Lower lobe of right lung (tissue), 2 donors: ENCODE results near the gene TSC2. TPM values are rescaled to one million over a fixed set of nuclear protein-coding genes. Genes with fewer than 3 reads are reported as not detected.

Experiments
- ATAC-seq, 2 donors: fragments of 200-7000 bp; cut with Tn5 transposase; one replicate each; pipeline ENCODE4 v1.9.1; 2020 to 2022; ENCODE audit warnings: mild to moderate bottlenecking in 2 of 2, moderate library complexity in 2 of 2
- DNase-seq: peaks from one replicate; pipeline ENCODE4 v3.0.0-alpha.2; 2020
- H3K27ac ChIP-seq: fragments of 200-600 bp; one replicate; pipeline ENCODE4 v1.8.0; 2022
- H3K27me3 ChIP-seq: fragments of 200-600 bp; one replicate; pipeline ENCODE4 v1.8.0; 2022; ENCODE audit warnings: low read depth
- H3K36me3 ChIP-seq: fragments of 200-600 bp; one replicate; pipeline ENCODE4 v1.8.0; 2022; ENCODE audit warnings: mild to moderate bottlenecking
- H3K4me1 ChIP-seq: fragments of 200-600 bp; one replicate; pipeline ENCODE4 v1.8.0; 2022
- H3K4me3 ChIP-seq: fragments of 200-600 bp; one replicate; pipeline ENCODE4 v1.8.0; 2022; ENCODE audit warnings: mild to moderate bottlenecking
- H3K9me3 ChIP-seq: fragments of 200-600 bp; one replicate; pipeline ENCODE4 v1.8.0; 2022
- intact Hi-C: fragments of 100-400 bp; cut with DNase I; formaldehyde crosslinking; loops from one replicate; pipeline ENCODE4 v1.11.0; 2022
- total RNA-seq: library from RNA; stranded (reverse); fragmentation: NEBNext Ultra II Directional; extraction: Animal tissue kit (Norgen Biotek cat#: 25700); gene quantifications from one replicate; pipeline ENCODE4 v1.2.1, GENCODE V29; 2021
- TF ChIP-seq, protein P1 (sequence below): fragments of 200-600 bp; IDR thresholded peaks from one replicate; pipeline ENCODE4 v1.8.0; 2022; ENCODE audit warnings: antibody characterized with exemption, mild to moderate bottlenecking
- donor health status: DM: no; HTN: yes; CAD: no; lungs with severe emphysema.

The TSC2 gene
- total RNA-seq, 1 donor from 2014 or later = 123 TPM

DNA sequence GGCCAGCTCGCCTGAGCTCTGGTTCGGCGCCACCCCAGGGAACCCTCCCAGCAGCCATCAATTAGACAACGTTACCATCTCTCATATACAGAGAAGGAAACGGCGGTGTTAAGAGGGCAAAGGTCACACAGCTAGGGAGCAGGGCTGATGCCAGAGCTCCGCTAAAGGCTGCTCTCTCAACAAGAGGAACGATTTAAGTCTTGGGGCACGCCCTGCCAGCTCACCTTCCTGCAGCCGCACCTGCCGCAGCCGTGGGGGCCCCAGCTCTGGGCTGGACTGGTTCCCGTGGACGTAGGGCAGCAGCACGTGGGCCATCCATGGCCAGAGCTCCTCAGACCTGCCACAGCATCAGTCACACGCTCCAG is 44.5 kb downstream of the TSC2 start:
- H3K36me3 ChIP-seq = peaks cover 95% of the 10 kb centered on the region
- ATAC-seq (no peak), DNase-seq (no peak)
- peaks cover 6% of the 10 kb centered on the region for H3K4me1 ChIP-seq
- no peaks in the 10 kb centered on the region for H3K27me3 ChIP-seq
- intact Hi-C loops = no loop called here
- TF ChIP-seq, protein P1, sequence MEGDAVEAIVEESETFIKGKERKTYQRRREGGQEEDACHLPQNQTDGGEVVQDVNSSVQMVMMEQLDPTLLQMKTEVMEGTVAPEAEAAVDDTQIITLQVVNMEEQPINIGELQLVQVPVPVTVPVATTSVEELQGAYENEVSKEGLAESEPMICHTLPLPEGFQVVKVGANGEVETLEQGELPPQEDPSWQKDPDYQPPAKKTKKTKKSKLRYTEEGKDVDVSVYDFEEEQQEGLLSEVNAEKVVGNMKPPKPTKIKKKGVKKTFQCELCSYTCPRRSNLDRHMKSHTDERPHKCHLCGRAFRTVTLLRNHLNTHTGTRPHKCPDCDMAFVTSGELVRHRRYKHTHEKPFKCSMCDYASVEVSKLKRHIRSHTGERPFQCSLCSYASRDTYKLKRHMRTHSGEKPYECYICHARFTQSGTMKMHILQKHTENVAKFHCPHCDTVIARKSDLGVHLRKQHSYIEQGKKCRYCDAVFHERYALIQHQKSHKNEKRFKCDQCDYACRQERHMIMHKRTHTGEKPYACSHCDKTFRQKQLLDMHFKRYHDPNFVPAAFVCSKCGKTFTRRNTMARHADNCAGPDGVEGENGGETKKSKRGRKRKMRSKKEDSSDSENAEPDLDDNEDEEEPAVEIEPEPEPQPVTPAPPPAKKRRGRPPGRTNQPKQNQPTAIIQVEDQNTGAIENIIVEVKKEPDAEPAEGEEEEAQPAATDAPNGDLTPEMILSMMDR = no peak
- no peak overlapping the region for H3K27ac ChIP-seq
- H3K4me3 ChIP-seq = no peak overlapping the region
- no peaks in the 10 kb centered on the region for H3K9me3 ChIP-seq

DNA sequence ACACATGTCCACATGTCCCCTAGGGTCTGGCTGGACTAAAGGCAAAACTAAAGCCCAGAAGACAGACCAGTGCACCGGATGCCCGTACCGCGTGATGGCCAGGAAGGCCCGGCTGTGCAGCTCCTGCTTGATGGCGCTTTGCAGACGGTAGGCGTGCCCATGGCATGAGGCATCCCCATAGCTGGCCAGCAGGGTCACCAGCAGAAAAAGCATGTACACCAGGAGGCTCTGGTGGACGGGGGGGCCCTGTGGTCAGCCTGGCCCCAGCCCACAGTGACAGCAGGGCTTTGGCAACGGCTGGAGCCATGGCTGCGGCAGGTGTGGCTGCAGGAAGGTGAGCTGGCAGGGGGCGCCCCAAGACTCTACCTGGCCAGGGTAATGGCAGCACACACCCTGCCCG is 45.1 kb downstream of the TSC2 start:
- H3K27ac ChIP-seq = no peak overlapping the region
- H3K4me3 ChIP-seq = no peak overlapping the region
- H3K9me3 ChIP-seq = no peaks in the 10 kb centered on the region
- intact Hi-C loops = no loop called here
- ATAC-seq (no peak), DNase-seq (no peak)
- peaks cover 94% of the 10 kb centered on the region for H3K36me3 ChIP-seq
- TF ChIP-seq, protein P1 = no peak
- H3K4me1 ChIP-seq = peaks cover 6% of the 10 kb centered on the region
- H3K27me3 ChIP-seq = no peaks in the 10 kb centered on the region

DNA sequence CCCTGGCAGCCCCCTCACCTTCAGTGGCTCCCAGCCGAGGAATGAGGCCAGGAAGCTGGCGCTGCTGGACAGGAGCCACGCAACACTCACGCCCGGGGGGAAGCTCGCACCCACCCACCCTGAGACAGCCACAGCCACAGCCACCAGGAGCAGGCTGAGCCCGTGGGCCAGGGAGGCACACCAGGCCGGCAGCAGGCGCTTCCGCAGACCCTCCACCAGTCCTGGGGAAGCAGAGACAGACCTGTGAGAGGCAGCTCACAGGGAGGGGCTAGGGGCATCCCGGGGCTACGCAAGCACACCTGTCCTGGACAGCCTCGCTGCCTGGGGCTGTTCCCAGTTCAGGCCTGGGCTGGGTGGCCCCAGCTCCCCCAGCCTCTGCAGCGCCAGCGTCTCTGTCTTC is 46.0 kb downstream of the TSC2 start:
- TF ChIP-seq, protein P1 = no peak
- ATAC-seq (no peak), DNase-seq (no peak)
- Histone ChIP-seq H3K36me3 (peaks cover 85% of the 10 kb centered on the region), H3K4me1 (peaks cover 6% of the 10 kb centered on the region), H3K4me3 (no peak overlapping the region), H3K9me3 (no peaks in the 10 kb centered on the region), H3K27ac (no peak overlapping the region), H3K27me3 (no peaks in the 10 kb centered on the region)
- intact Hi-C loops = no loop called here

DNA sequence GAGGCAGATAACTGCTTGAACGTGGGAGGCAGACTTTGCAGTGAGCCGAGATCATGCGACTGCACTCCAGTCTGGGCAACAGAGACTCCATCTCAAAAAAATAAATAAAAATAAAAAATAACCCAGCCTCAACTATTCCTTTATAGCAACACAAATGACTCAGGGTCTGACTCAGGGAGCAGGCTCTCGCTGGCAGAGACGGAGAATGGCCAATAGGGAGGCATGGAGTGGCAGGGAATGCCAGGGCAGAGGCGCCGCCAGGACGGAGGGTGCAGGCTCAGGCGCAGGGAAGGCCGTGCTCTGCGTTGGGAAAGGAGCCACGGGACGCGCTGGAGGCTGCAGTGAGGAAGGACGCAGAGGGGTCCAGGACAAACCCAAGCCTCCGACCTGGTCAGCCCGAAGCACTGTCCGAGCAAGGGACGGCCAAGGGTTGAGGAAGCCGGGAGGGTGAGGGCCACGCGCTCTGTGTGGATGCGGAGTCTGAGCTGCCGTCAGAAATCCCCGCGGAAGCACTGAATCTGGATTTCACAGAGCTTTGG is 47.6 kb downstream of the TSC2 start:
- H3K36me3 ChIP-seq = peaks cover 83% of the 10 kb centered on the region
- DNase-seq (no peak), ATAC-seq (no peak)

DNA sequence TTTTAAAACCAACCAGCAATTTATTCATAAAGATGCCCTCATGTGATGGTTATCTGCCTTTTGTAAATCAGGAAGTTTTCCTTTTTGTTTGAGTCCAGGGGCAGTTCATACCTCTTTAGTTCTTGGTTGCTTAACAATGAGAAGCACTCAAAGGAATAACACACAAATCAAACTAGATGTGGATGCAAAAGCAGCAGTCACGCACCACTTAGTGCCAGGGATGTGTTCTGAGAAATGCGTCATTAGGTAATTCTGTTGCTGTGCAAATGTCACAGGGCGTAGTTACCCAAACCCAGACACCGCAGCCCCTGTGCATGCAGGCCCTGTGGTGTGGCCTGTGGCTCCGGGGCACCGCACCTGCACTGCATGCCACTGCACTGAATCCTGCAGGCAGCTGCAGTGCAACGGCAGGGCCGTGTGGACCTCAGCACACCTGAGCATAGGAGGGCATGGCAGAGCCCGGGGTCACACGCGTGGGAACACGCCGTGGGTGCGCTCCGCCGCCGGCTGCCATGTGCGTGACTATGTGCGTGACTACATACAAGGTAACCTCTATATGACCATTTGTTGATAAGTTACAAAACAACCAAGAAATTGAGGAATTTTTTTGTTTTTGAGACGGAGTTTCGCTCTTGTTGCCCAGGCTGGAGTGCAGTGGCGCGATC is 48.3 kb downstream of the TSC2 start:
- ATAC-seq (no peak), DNase-seq (no peak)
- Histone ChIP-seq H3K27me3 (no peaks in the 10 kb centered on the region), H3K27ac (no peak overlapping the region), H3K4me1 (peaks cover 6% of the 10 kb centered on the region), H3K36me3 (peaks cover 84% of the 10 kb centered on the region), H3K4me3 (no peak overlapping the region), H3K9me3 (no peaks in the 10 kb centered on the region)
- TF ChIP-seq, protein P1 = no peak
- intact Hi-C loops = no loop called here

More for the DNA sequence above, 47.6 kb downstream of the TSC2 start:
- TF ChIP-seq, protein P1 = no peak
- Histone ChIP-seq H3K4me3 (no peak overlapping the region), H3K27ac (no peak overlapping the region), H3K9me3 (no peaks in the 10 kb centered on the region), H3K27me3 (no peaks in the 10 kb centered on the region), H3K4me1 (peaks cover 6% of the 10 kb centered on the region)
- intact Hi-C loops = no loop called here
